ENCODE measurements around the gene PRCC.

Gene PRCC

DNA sequence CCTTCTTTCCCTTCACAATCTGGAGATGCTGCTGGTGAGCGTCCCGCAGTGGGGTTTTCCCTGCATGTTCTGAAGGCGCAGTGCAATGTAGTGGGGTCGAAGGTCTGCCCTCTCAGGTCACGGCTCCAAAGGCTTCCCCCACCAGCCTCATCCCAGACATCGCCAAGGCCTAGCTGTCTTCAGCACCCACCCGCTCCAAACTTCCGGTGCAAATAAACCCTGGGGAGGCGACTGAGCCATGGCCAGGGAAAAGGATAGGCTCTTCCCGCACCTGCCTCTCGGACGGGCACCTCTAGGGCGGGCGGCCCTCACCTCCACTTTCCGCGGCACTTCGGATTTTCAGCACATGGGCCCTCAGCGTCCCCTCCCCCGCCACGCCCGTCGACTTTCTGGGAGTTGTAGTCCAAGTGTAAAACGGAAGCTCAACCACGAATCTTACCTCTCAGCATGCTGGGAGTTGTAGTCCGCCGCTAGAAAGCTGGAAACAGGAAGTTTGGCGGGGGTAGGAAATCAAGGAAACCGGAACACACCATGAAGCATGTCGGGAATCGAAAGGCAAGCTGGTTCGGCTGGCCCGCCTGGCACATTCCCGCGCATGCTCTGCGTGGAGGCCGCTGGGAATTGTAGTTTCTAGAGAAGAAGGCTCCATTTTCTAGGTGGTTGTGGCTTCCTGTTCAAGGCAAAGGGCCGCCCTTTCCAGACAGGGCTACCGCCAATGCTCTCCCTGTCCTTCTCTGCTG lies 26.4 kb upstream of the PRCC start, which contains the start of gene MRPL24:
MRPL24 (minus strand) TSS at position 348 of the 740 bp plus-strand sequence. CDS start 2,384 bp downstream, outside the sequence.
- TF ChIP-seq, protein P1, sequence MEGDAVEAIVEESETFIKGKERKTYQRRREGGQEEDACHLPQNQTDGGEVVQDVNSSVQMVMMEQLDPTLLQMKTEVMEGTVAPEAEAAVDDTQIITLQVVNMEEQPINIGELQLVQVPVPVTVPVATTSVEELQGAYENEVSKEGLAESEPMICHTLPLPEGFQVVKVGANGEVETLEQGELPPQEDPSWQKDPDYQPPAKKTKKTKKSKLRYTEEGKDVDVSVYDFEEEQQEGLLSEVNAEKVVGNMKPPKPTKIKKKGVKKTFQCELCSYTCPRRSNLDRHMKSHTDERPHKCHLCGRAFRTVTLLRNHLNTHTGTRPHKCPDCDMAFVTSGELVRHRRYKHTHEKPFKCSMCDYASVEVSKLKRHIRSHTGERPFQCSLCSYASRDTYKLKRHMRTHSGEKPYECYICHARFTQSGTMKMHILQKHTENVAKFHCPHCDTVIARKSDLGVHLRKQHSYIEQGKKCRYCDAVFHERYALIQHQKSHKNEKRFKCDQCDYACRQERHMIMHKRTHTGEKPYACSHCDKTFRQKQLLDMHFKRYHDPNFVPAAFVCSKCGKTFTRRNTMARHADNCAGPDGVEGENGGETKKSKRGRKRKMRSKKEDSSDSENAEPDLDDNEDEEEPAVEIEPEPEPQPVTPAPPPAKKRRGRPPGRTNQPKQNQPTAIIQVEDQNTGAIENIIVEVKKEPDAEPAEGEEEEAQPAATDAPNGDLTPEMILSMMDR (IDR thresholded peaks at IDR 0.05; ENCODE audit: insufficient read depth, missing control alignments) = no peak
- FAIRE-seq (peak; percentile 96), DNase-seq (ENCODE audit: insufficient read length, low spot score) (peak; percentile 86)

DNA sequence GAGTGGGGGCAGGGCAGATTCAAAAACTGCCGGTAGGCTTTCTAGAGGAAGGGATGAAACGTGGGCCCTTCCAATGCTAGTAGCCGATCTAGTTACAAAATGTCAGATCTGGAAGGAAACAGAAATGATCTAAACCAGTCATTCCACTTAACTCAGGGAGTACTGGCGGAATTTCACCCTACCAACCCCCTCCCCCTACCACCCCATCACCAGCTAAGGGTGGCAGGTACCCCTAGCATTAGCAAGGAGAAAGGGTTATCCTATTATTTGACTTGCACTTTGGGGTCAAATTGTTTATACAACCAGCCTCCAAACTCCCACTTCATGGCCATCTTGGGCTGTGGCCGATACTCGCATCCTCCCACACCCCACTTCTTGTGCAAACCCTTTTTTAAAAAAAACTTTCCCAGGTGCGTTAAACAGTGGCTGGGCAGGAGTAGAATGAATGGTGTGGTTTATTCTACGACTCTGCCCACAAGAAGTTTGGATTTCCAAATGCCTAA lies 25.8 kb upstream of the PRCC start:
- FAIRE-seq (no peak), DNase-seq (ENCODE audit: insufficient read length, low spot score) (no peak)
- TF ChIP-seq, protein P1 (IDR thresholded peaks at IDR 0.05; ENCODE audit: insufficient read depth, missing control alignments) = no peak

DNA sequence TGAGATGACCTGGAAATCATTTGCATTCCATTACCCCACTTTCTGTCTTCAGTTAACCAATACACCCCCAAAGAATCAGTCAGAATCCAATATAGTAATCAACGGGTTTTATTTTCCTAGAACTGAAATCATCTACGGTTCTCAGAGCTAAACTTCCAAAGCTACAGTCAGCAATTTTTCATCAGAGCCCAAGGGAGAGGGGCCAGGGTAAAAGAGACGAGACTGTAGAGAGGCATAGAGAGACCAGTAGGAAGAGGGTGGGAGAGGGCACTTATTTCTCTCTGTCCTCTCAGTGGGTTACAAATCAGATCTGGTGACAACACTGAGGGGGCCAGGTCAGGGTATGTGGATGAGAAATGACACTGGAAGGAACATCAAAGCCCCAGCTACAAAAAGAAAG lies 25.3 kb upstream of the PRCC start:
- TF ChIP-seq, protein P1 (IDR thresholded peaks at IDR 0.05; ENCODE audit: insufficient read depth, missing control alignments) = no peak
- FAIRE-seq = no peak
- DNase-seq (ENCODE audit: insufficient read length, low spot score) = no peak

DNA sequence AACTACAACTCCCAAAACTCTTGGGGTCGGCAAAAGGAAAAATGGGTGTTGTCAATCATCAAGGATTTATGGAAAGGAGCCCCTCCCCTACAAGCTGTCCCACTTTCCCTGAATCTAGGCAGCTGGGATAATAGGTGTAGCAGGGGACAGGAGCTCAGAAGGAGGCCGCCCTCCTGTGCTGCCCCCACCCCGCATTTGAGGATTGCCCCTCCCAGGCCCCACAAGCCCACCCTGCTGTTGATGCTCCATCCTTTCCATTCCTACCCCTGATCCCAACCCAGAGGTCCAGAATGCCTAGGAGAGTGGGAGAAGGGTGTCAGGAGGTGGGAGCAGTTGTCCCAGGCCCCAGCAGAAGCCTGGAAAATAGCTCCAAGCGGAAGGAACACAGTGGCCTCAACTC lies 24.5 kb upstream of the PRCC start:
- TF ChIP-seq, protein P1 (IDR thresholded peaks at IDR 0.05; ENCODE audit: insufficient read depth, missing control alignments) = no peak
- FAIRE-seq = no peak
- DNase-seq (ENCODE audit: insufficient read length, low spot score) = no peak

DNA sequence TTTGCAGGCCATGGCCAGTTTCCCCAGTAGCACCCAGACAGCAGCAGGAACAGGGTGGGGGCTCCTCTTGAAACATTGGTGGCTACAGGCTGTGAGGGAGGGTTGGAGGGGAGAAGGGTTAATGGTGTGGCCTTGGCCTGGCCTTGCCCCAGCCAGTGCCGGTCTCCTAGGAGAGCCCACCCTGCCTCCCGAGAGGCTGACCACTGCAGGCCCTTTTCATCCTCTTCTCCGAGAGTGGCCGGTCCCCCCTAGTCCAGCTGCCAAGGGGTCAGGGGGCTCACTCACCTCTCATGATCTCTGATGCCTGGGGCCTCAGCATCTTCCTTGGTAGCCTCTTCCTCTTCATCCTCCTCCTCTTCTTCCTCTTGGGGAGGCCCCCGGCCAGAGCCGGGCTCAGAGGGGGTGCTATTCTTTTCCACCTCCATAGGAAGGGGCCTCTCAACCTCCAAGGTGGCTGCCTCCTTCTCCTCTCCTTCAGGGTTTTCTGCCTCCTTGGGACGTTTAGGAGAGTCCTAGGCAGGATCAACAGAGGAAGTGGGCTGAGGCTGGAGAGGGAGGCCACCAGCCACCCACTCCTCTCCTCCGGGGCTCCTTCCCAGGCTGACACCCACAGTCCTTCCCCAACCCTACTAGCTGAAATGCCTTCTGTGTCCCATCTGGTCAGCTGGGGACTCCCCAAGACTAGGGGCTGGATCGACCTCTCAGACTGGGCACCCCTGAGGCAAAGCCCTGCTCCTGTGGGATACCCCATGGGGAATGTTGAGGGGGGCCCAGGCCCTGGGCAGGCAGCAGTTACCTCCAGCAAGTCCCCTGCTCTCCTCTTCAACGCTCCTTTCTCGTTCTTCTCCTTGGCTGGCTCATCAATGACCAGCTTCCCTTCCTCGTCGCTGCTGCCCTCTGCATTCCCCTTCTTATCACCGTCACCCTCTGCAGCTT lies 23.7 kb upstream of the PRCC start:
- FAIRE-seq = no peak
- TF ChIP-seq, protein P1 (IDR thresholded peaks at IDR 0.05; ENCODE audit: insufficient read depth, missing control alignments) = no peak
- DNase-seq (ENCODE audit: insufficient read length, low spot score) = no peak

DNA sequence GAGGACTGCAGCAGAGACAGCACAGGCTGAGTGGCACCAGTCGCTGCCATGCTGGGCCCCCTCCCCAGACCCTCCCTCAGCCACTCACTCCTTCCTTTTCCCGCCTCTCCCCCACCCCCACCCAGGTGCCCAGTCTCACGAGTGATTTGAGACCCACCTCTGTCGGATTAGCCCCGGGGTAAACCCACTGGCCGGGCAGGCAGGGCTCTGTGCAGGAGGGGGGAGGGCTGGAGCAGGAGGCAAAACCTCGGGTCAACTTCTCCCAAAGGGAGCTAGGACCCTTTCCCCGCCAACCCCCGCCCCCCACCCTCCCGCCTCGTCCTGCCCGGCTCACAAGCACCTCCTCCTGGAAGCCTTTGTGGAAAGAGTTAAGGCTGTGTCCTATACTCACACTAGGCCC lies 23.0 kb upstream of the PRCC start:
- TF ChIP-seq, protein P1 (IDR thresholded peaks at IDR 0.05; ENCODE audit: insufficient read depth, missing control alignments) = no peak
- DNase-seq (ENCODE audit: insufficient read length, low spot score) (no peak), FAIRE-seq (no peak)

Measured in D721Med (cell line).